ENCODE data around the gene BNIP3.

BNIP3 gene

GRCh38 chr10:131931981-131932380 is 49.7 kb downstream of the BNIP3 start:
- no peak for ATAC-seq
- TF ChIP-seq ZC3H10 (CRISPR knock-in tag; IDR thresholded peaks at IDR 0.05): no peak
- no peak for TF ChIP-seq ZNF70 (CRISPR knock-in tag; IDR thresholded peaks at IDR 0.05)
- no peak for TF ChIP-seq CSRNP3 (CRISPR knock-in tag; IDR thresholded peaks at IDR 0.05)
- TF ChIP-seq POU6F1 (CRISPR knock-in tag; IDR thresholded peaks at IDR 0.05; ENCODE audit: borderline replicate concordance, low read depth): no peak
- no peak for TF ChIP-seq TCF4 (CRISPR knock-in tag; IDR thresholded peaks at IDR 0.05; ENCODE audit: borderline replicate concordance)
- no peak for TF ChIP-seq CSDC2 (CRISPR knock-in tag; IDR thresholded peaks at IDR 0.05)
- TF ChIP-seq RARB (CRISPR knock-in tag; IDR thresholded peaks at IDR 0.05): no peak
- no peak for TF ChIP-seq SNAI2 (CRISPR knock-in tag; IDR thresholded peaks at IDR 0.05)
- TF ChIP-seq BACH2 (CRISPR knock-in tag; IDR thresholded peaks at IDR 0.05; ENCODE audit: borderline replicate concordance): no peak
- no peak for TF ChIP-seq ZFP3 (CRISPR knock-in tag; IDR thresholded peaks at IDR 0.05)
- no peak for TF ChIP-seq GLIS3 (CRISPR knock-in tag; IDR thresholded peaks at IDR 0.05)
- TF ChIP-seq PPARA (CRISPR knock-in tag; IDR thresholded peaks at IDR 0.05; ENCODE audit: borderline replicate concordance): no peak
- no peak for TF ChIP-seq TOX (CRISPR knock-in tag; IDR thresholded peaks at IDR 0.05; ENCODE audit: borderline replicate concordance)
- TF ChIP-seq ARNTL (CRISPR knock-in tag; IDR thresholded peaks at IDR 0.05; ENCODE audit: borderline replicate concordance, low read depth): no peak
- no peak for TF ChIP-seq ESRRG (CRISPR knock-in tag; IDR thresholded peaks at IDR 0.05)
- TF ChIP-seq TSHZ2 (CRISPR knock-in tag; IDR thresholded peaks at IDR 0.05): no peak
- no peak for TF ChIP-seq CREB5 (CRISPR knock-in tag; IDR thresholded peaks at IDR 0.05; ENCODE audit: low read depth)
- TF ChIP-seq ZFP30 (CRISPR knock-in tag; IDR thresholded peaks at IDR 0.05): no peak
- no peak for TF ChIP-seq PATZ1 (CRISPR knock-in tag; IDR thresholded peaks at IDR 0.05; ENCODE audit: borderline replicate concordance)
- TF ChIP-seq ISL1 (CRISPR knock-in tag; IDR thresholded peaks at IDR 0.05): no peak

GRCh38 chr10:131930586-131931330 is 51.0 kb downstream of the BNIP3 start:
- TF ChIP-seq ZNF70 (CRISPR knock-in tag; IDR thresholded peaks at IDR 0.05) (no peak), GLIS3 (CRISPR knock-in tag; IDR thresholded peaks at IDR 0.05) (no peak)
- ATAC-seq: no peak

GRCh38 chr10:131930150-131930549 is 51.6 kb downstream of the BNIP3 start:
- ATAC-seq: no peak
- TF ChIP-seq TCF4 (CRISPR knock-in tag; IDR thresholded peaks at IDR 0.05; ENCODE audit: borderline replicate concordance) (no peak), POU6F1 (CRISPR knock-in tag; IDR thresholded peaks at IDR 0.05; ENCODE audit: borderline replicate concordance, low read depth) (no peak), PATZ1 (CRISPR knock-in tag; IDR thresholded peaks at IDR 0.05; ENCODE audit: borderline replicate concordance) (no peak), ZNF70 (CRISPR knock-in tag; IDR thresholded peaks at IDR 0.05) (no peak), TOX (CRISPR knock-in tag; IDR thresholded peaks at IDR 0.05; ENCODE audit: borderline replicate concordance) (no peak), RARB (CRISPR knock-in tag; IDR thresholded peaks at IDR 0.05) (no peak), PPARA (CRISPR knock-in tag; IDR thresholded peaks at IDR 0.05; ENCODE audit: borderline replicate concordance) (no peak), SNAI2 (CRISPR knock-in tag; IDR thresholded peaks at IDR 0.05) (no peak), CREB5 (CRISPR knock-in tag; IDR thresholded peaks at IDR 0.05; ENCODE audit: low read depth) (no peak), OSR1 (CRISPR knock-in tag; IDR thresholded peaks at IDR 0.05) (no peak), ZC3H10 (CRISPR knock-in tag; IDR thresholded peaks at IDR 0.05) (no peak), CSDC2 (CRISPR knock-in tag; IDR thresholded peaks at IDR 0.05) (no peak)

Data from SK-N-SH treated with all-trans-retinoic acid at 6 μM for 48 hours (cell line).